Stimulated activated CD4-positive, alpha-beta T cell treated with anti-CD3 and anti-CD28 coated beads, TNF-alpha, amount 100 ng/mL, for 24 hours (primary cell): Measurements from ENCODE around the gene PLB1.
A peak's percentile ranks its signal among the peaks of the same experiment; 100 is the strongest.

Experiments
- DNase-seq, 3 experiments: peaks; one replicate each; pipeline ENCODE4 v3.0.0-alpha.2; 2020; ENCODE audit warnings: low read depth in 3 of 3

Gene PLB1

GRCh38 chr2:28495551-28496250 is at the start of gene PLB1:
PLB1 (plus strand) TSS chr2:28496060; CDS start chr2:28496115, 55 bp downstream.
- DNase-seq = no peak

DNA sequence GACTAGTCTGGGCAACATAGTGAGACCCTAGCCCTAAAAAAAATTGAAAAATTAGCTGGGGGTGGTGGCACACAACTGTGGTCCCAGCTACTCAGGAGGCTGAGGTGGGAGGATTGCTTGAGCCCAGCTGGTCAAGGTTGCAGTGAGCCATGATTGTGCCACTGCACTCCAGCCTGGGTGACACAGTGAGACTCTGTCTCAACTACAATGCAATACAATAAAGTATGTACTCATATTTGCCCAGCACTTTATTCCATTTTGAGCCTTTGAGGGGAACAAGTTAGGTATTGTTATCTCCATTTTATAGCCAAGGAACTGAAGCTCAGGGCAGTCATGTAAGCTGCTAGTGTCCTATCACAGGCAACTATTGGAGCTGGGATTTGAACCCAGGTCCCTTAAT is 49.3 kb upstream of the PLB1 start:
- DNase-seq = no peak

DNA sequence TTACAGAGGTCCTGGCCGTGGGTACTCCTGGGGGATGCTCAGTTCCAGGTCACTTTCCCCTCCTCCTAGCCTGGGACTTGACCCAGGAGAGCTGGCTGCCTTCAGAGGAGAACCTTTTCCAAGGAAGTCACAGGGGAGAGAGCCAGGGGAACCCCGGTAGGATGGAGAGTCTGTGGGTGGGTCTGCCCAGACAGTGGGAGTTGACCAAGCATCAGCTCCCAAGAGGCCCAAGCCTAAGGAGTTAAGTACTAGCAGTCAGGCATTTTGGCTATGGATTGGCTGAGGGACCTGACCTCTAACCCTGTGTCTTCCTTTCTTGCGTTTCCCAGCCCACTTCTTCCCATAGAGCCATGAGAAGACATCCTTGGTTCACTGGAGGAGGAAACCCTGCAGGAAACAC is 48.8 kb upstream of the PLB1 start:
- no peak for DNase-seq

- DNase-seq = no peak
These were observed 47.7 kb upstream of the PLB1 start for GRCh38 chr2:28447943-28448792.

DNA sequence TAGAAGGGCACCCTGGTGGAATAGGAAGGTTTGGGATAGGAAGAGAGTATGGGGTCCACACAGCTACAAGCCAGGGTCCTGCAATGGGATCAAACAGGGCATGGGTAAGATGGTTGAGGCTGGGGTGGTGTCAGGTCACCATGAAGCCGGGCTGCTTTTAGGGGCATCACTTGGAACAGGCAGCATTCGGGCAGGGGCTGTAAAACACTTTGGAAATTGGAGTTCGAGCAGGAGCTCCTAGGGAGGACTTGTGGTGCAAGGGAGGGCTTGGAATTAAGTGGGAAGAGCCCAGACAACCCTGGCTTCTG is 47.1 kb upstream of the PLB1 start:
- DNase-seq = no peak

GRCh38 chr2:28449126-28449487 is 46.8 kb upstream of the PLB1 start:
- DNase-seq = no peak

DNA sequence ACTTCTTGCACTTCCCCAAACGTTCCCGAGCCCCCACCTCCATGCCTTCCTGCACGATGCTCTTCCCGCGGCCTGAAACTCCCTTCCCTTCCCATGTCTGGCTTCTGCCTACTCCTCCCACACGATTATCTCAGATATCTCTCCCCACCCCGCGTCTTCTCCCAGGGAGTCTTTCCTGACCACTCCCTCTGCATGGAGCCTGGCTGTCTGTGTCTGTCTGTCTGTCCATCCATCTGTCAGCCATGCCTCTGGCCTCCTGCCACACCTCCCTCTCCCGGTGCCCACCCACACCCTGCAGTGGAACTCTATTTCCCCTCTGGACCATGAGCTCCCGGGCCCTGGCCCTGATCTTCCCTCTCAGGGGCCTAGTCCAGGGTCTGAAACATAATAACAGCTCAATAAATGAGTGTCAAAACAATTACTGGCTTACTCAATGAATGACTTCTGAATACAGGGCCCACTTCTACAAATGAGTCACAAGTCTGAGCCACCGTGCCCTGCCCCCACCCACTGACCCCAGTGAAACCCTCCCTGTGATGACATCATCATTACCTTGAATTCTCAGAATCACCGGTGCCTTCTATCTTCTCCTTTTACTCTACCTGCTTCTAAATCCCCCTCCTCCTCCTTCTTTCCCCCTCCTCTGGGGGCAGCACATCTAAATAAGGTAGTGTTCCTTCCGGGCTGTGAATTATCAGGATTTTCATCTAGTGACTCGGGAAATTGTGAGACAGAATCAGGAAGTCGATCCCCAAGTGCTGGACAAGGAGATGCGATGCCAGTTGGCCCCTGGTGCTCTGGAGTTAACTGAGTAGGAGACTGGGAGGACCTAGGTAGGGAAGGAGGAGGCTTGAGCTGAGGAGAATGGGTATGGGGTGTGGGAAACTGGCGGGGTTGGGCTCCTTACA is 46.1 kb upstream of the PLB1 start:
- DNase-seq = peak; percentile 65 to 92 (median 68)

DNA sequence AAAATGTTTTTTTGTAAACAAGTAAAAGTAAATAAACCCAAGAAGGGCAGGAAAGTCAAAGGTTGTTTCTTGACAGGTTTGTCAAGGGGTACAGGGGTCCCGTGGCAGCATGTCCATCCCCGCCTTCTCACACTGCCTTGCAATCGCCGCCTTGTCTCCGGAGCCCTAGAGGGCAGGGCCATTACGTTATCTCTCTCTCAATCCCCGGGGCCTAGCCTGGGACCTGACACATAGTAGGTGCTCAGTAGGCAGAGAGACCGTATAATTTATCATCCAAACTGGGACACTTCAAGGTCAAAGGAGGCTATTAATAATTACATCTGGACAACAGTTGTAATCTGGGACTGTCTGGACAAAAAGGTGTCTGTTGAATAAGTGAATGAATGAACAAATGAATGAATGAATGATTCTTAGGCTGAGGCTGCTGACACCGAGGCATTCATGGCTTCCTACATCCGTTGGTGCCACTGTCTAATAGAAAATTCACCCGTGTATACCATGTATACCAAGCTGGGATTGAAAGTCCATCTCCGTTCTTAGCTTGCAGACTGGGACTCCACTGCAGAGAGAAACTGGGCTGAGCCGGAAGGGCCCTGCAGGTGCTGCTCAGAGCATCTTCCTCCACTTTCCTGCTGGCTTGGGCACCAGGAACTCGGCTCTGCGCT is 44.8 kb upstream of the PLB1 start:
- DNase-seq = no peak

DNA sequence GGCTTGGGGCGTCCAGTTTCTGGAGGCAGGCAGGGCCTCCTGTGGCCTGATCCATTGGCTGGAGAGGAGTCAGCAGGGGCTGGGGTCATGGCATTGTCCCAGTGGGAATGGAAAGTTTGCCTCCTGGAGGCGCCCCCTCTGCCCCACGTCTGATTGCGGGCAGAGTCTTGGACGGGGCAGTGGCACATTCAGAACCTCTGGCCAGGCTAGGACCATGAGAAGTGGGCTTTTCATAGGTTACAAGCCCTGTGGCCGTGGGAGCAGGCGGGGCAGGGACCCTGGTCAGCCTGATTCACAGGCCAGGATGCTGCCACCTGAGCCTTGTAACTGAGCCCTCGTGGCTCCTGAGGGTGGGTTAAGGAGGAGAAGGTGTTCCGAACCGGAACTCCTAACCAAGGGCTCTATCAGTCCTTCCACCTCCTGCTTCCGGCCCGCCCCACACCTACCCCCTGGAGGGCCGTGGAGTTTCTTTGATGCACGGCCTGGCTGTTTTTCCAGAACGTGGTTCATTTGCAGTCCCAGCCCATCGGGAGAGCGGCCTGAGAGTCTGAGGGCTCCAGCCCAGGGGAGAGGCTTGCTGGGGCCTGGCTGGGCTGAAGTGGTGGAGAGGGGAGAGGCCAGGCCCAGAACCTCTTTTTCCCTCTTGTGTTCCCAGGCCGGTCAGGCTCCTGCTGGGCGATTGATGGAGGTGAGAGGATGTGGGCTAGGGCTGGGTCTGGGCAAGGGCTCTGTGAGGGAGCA is 43.9 kb upstream of the PLB1 start:
- DNase-seq = no peak

GRCh38 chr2:28452534-28453081 is 43.3 kb upstream of the PLB1 start:
- peak; percentile 68 to 83 (median 74) for DNase-seq

DNA sequence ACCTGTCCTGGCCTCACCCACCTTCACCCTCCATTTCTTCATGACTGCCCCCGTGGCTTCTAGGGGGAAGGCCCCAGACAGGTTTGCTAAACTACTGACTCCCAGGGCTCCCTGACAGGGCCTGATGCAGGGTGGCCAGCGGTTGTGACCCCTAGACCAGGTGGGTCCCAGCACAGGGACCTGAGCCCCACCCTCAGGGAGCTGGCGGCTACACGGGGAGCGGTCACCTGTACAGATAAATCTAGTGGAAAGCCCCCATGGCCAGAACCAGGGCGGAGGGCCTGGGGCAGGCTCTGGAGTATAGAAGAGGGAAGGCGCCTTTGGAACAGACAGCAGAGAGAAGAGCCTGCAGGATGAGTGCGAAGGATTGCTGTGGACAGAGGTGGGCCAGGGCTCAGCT is 42.5 kb upstream of the PLB1 start:
- DNase-seq = no peak

DNA sequence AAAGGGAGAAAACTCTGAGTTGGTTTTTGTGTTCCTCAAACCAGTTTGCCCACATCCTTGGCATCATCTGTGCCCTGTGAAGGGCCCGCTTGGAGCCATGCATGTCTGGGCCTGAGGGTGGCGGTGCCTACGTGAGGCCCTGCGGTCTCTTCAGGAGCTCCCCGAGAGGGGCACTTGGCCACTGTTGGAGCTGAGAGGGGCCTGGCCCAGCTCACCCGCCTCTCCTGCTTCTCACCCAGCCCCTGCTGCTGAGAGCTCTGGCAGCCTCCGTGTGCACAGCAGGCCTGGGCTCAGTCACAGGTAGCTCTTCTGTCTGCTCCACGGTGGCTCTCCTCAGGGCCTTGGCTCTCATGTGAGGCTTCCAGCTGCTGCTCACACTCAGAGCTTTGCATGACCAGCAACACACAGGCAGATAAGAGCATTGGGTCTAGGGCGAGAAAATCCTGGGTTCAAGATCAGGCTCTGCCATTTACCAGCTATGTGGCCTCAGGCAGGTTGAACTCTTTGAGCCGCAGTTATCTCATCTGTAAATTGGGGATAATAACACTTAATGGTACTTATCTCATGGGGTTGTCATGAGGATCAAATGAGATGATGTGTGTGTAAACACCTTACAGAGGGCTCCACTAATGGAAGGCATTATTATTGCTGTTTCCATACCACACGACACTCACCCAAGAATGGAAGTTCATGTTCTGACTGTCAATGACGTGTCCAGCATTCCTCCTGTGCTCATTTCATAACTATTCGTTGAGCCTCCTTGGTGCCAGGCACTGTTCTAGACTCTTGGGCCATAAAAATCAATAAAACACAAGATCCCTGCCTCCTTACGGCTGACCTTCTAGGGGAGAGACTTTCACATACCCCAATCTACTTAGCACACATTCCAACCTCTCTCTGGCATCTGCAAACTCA is 41.6 kb upstream of the PLB1 start:
- no peak for DNase-seq

GRCh38 chr2:28457237-28457636 is 38.6 kb upstream of the PLB1 start:
- DNase-seq = no peak

GRCh38 chr2:28461056-28461455 is 34.8 kb upstream of the PLB1 start:
- no peak for DNase-seq

- DNase-seq = no peak
These were observed 33.7 kb upstream of the PLB1 start for GRCh38 chr2:28462122-28462521.

DNA sequence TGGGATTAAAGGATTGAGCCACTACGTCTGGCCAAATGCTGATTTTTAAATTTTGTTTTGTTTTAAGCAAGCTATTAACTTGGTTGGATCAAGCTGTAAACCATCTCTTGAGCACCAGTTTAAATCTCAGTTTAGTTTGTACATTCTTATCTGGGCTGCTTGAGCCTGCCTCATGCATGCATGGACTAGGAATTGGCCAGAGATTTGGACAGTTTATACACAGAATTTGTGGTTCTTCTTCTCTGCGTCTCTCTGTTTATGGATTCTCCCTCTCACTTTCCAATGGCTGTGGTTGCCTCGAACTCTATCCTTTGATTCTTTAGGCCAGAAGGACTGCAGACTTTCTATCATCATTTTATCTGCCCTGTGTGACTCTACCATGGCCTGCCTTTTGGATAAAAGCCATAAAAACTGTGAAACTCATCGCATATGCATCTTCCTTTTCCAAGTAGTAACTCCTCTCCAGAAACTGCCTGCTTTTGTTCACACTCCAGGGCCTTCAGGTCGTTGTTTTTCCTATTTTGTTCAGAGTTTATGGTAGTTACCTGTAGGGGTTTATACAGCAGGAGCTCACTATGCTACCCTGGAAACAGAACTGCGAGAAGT is 32.5 kb upstream of the PLB1 start:
- no peak for DNase-seq

- DNase-seq = no peak
These were observed 32.0 kb upstream of the PLB1 start for GRCh38 chr2:28463893-28464292.

GRCh38 chr2:28465148-28465885 is 30.5 kb upstream of the PLB1 start:
- DNase-seq = no peak

DNA sequence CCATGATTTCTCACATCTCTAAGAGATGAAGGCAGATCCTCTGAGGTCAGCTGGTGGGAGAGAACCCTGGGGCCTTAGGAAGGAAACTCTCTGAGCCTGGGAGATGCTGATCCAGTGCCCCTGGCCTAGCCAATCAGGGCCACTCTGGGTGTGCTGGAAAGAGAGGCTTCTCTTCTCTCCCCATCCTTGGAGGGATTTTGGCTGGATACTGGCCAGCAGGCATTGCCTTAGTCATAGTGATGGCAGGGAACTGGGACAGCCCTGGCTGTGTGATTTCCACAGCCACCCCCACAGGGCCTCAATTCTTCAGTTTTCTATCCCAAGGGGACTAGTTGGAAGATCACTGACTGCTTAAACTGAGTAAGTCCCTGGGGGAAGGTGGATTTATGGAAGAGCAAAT is 26.6 kb upstream of the PLB1 start:
- DNase-seq = no peak
